Lower leg skin (tissue), 4 donors: ENCODE results near the gene HOXD13. TPM values are rescaled to one million over a fixed set of nuclear protein-coding genes. Genes with fewer than 3 reads are reported as not detected.

ENCODE experiments used
- DNase-seq, 2 donors: peaks; one replicate each; pipeline ENCODE4 v3.0.0-alpha.2; 2019; ENCODE audit warnings: low spot score in 2 of 2
- H3K4me3 ChIP-seq: fragments of 200-600 bp; sonication (generic); 2 replicates; pipeline ENCODE4 v1.5.1; 2017; ENCODE audit warnings: mild to moderate bottlenecking, low read depth; ENCODE audit not compliant: poor library complexity, severe bottlenecking
- CTCF ChIP-seq, 3 donors: fragments of 450-650 bp; IDR thresholded peaks; one replicate each; pipeline ENCODE4 v1.5.1; 2016; ENCODE audit warnings: antibody characterized with exemption in 3 of 3, mild to moderate bottlenecking in 3 of 3, moderate library complexity in 2 of 3
- POLR2A ChIP-seq, 2 donors: fragments of 450-650 bp; IDR thresholded peaks; one replicate each; pipeline ENCODE4 v1.6.1; 2016 to 2017; ENCODE audit warnings: antibody characterized with exemption in 2 of 2, mild to moderate bottlenecking in 1 of 2, moderate library complexity in 1 of 2
- WGBS, 2 donors: methylation state at CpG; one replicate each; pipeline ENCODE4 v1.1.5; 2018; 5-methylcytosine and 5-hydroxymethylcytosine counted together
- intact Hi-C: fragments of 100-400 bp; cut with DNase I; formaldehyde crosslinking; loops from one replicate; pipeline ENCODE4 v1.15.0; 2023; ENCODE audit warnings: low total_unique reads
- total RNA-seq, 4 donors: library from RNA; depleted of rRNA; stranded (reverse); fragments of >200 nt; gene quantifications; one replicate each; pipeline ENCODE4 v1.1.0, GENCODE V29; 2016

Gene HOXD13
- total RNA-seq, 4 donors from 2014 or later, result 0.10 TPM; not detected in 3

- DNase-seq, result no peak
- intact Hi-C loops, result no loop called here
Observed at GRCh38 chr2:176068419-176068832, 24.1 kb upstream of the HOXD13 start.

GRCh38 chr2:176071330-176072291 is 20.9 kb upstream of the HOXD13 start:
- TF ChIP-seq POLR2A (IDR thresholded peaks at IDR 0.05) (no peak), CTCF (IDR thresholded peaks at IDR 0.05) (no peak)
- H3K4me3 ChIP-seq, result no peak overlapping the region
- DNase-seq, result no peak
- intact Hi-C loops, result no loop called here
- WGBS, 2 donors, result 14 to 20% methylated on average over 46 to 53 of the region's 58 CpGs

More at GRCh38 chr2:176068419-176068832, 24.1 kb upstream of the HOXD13 start:
- no peak for TF ChIP-seq CTCF (IDR thresholded peaks at IDR 0.05)
- TF ChIP-seq POLR2A (IDR thresholded peaks at IDR 0.05), result no peak
- H3K4me3 ChIP-seq, result no peak overlapping the region
- 11 to 19% methylated on average over 30 of the region's 30 CpGs for WGBS, 2 donors

- intact Hi-C loops, result no loop called here
- WGBS, 2 donors, result 39 to 46% methylated on average over 5 of the region's 5 CpGs
- H3K4me3 ChIP-seq, result no peak overlapping the region
- DNase-seq, result no peak
- no peak for TF ChIP-seq POLR2A (IDR thresholded peaks at IDR 0.05)
- no peak for TF ChIP-seq CTCF (IDR thresholded peaks at IDR 0.05)
Observed at GRCh38 chr2:176072292-176072669, 20.2 kb upstream of the HOXD13 start.

GRCh38 chr2:176072951-176073904 is 19.3 kb upstream of the HOXD13 start:
- intact Hi-C loops, result no loop called here
- H3K4me3 ChIP-seq, result no peak overlapping the region
- WGBS, 2 donors, result 10 to 16% methylated on average over 21 to 29 of the region's 29 CpGs
- TF ChIP-seq POLR2A (IDR thresholded peaks at IDR 0.05), result no peak
- DNase-seq, result no peak

- 36 to 42% methylated on average over 7 of the region's 7 CpGs for WGBS, 2 donors
- TF ChIP-seq POLR2A (IDR thresholded peaks at IDR 0.05) (no peak), CTCF (IDR thresholded peaks at IDR 0.05) (no peak)
- no peak for DNase-seq
- H3K4me3 ChIP-seq, result no peak overlapping the region
- intact Hi-C loops, result no loop called here
Observed at GRCh38 chr2:176074919-176075425, 17.5 kb upstream of the HOXD13 start.
